ENCODE results near the gene NUDC. TPM values are rescaled to one million over a fixed set of nuclear protein-coding genes. Genes with fewer than 3 reads are reported as not detected.

NUDC gene
- polyA plus RNA-seq, 1 experiment = 40.7 TPM

- H3K36me3 ChIP-seq (ENCODE audit: control insufficient read depth, insufficient read depth, low read length) = no peaks in the 10 kb centered on the region
- POLR2A ChIA-PET = no interaction called here
- CTCF ChIA-PET = interaction anchor here (0.7 to 2.0 kb wide), 2 partner anchors 87 to 140 kb away, joined by 4 read pairs; no protein-coding TSS in a partner anchor
- H3K27me3 ChIP-seq (ENCODE audit: control insufficient read depth, insufficient read depth, low read length) = peaks cover 14% of the 10 kb centered on the region
- DNase-seq (ENCODE audit: low read depth) = no peak
- H3K4me3 ChIP-seq (ENCODE audit: low read depth, low read length) = peak within 1 kb of the TSS; percentile 29
- no peak for TF ChIP-seq CTCF (IDR thresholded peaks at IDR 0.05; ENCODE audit: insufficient read depth, low read depth, low read length)
Measured at GRCh38 chr1:26959722-26960624, 38.4 kb downstream of the NUDC start, which contains the start of gene KDF1. TSS of gene KDF1 (minus strand) at chr1:26960468. CDS start at chr1:26952380, 8,088 bp downstream.

DNA sequence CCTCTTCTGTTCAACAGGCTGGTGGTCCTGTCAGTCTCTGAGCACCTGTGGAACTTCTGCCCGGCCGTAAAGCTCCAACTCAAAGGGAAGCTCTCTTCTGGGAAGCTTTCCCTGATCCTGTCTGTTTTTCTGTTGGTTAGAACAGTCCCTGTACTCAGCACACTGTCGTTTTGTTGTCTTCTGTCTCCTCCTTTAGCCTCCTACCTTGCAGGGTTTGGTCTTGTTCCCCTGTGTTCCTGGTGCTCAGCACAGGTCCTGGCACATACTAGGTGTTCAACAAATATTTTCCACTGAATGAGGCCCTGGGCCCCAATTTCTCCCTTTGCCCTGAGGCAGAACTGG, 39.1 kb downstream of the NUDC start:
- no peak for TF ChIP-seq CTCF (IDR thresholded peaks at IDR 0.05; ENCODE audit: insufficient read depth, low read depth, low read length)
- Histone ChIP-seq H3K36me3 (ENCODE audit: control insufficient read depth, insufficient read depth, low read length) (no peaks in the 10 kb centered on the region), H3K27me3 (ENCODE audit: control insufficient read depth, insufficient read depth, low read length) (peaks cover 14% of the 10 kb centered on the region), H3K4me3 (ENCODE audit: low read depth, low read length) (no peak overlapping the region)
- POLR2A ChIA-PET = no interaction called here
- CTCF ChIA-PET = interaction anchor here (0.7 to 2.0 kb wide), 2 partner anchors 86 to 139 kb away, joined by 4 read pairs; no protein-coding TSS in a partner anchor
- no peak for DNase-seq (ENCODE audit: low read depth)

DNA sequence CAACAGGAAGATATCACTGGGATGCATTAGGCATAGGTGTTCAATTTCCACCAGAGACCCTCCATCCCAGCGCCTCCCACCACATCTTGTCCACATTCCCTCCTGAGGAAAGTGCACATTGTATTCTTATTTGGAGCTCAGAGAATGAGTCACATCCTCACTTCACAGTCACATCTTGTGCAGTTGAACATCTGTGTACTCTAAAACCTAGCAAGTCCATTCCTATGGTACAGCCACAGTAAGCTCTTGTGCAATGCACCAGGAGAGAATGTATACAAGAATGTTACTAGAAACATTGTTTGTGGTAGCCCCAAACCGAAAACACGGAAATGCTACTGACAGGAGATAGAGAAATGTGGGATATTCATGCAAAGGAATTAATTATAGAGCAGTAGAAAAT, 40.3 kb downstream of the NUDC start:
- no peak overlapping the region for H3K4me3 ChIP-seq (ENCODE audit: low read depth, low read length)
- peaks cover 14% of the 10 kb centered on the region for H3K27me3 ChIP-seq (ENCODE audit: control insufficient read depth, insufficient read depth, low read length)
- H3K36me3 ChIP-seq (ENCODE audit: control insufficient read depth, insufficient read depth, low read length) = no peaks in the 10 kb centered on the region
- no peak for TF ChIP-seq CTCF (IDR thresholded peaks at IDR 0.05; ENCODE audit: insufficient read depth, low read depth, low read length)
- POLR2A ChIA-PET = interaction anchor here (0.6 kb wide), 1 partner anchor 10 kb away, joined by 3 read pairs; no protein-coding TSS in a partner anchor
- CTCF ChIA-PET = interaction anchor here (0.6 to 2.0 kb wide), 10 partner anchors 10 to 138 kb away, joined by 3 to 5 read pairs (median 3); partner anchors contain the start of gene TRNP1
- DNase-seq (ENCODE audit: low read depth) = peak; percentile 72

DNA sequence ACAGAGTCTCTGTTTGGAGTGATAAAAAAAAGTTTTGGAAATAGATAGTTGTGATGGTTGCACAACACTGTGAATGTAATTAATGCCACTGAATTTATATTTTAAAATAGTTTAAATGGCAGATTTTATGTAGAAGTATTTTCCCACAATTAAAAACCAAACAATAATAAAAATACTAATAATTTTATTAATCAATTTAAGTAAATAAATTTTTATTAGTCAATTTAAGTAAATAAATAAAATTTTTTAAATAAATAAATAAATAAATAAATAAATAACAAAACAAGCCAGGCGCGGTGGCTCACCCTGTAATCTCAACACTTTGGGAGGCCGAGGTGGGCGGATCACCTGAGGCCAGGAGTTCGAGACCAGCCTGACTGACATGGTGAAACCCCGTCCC, 43.7 kb downstream of the NUDC start:
- Histone ChIP-seq H3K4me3 (ENCODE audit: low read depth, low read length) (no peak overlapping the region), H3K27me3 (ENCODE audit: control insufficient read depth, insufficient read depth, low read length) (0 out of 2 replicates have a peak, but pooled peaks cover 3% of the 10 kb centered on the region), H3K36me3 (ENCODE audit: control insufficient read depth, insufficient read depth, low read length) (no peaks in the 10 kb centered on the region)
- TF ChIP-seq CTCF (IDR thresholded peaks at IDR 0.05; ENCODE audit: insufficient read depth, low read depth, low read length) = no peak
- ChIA-PET CTCF (interaction anchor here (0.6 to 7.4 kb wide), 5 partner anchors 10 to 127 kb away, joined by 4 to 109 read pairs (median 14); partner anchors contain the start of gene TRNP1), POLR2A (no interaction called here)
- DNase-seq (ENCODE audit: low read depth) = no peak

- CTCF ChIA-PET = interaction anchor here (0.6 to 7.4 kb wide), 9 partner anchors 10 to 137 kb away, joined by 3 to 109 read pairs (median 12); partner anchors contain the start of gene TRNP1
- DNase-seq (ENCODE audit: low read depth) = no peak
- no peaks in the 10 kb centered on the region for H3K36me3 ChIP-seq (ENCODE audit: control insufficient read depth, insufficient read depth, low read length)
- H3K27me3 ChIP-seq (ENCODE audit: control insufficient read depth, insufficient read depth, low read length) = 0 out of 2 replicates have a peak, but pooled peaks cover under 1% of the 10 kb centered on the region
- no peak for TF ChIP-seq CTCF (IDR thresholded peaks at IDR 0.05; ENCODE audit: insufficient read depth, low read depth, low read length)
- POLR2A ChIA-PET = interaction anchor here (0.6 kb wide), 1 partner anchor 18 kb away, joined by 3 read pairs; no protein-coding TSS in a partner anchor
- H3K4me3 ChIP-seq (ENCODE audit: low read depth, low read length) = no peak overlapping the region
Measured at GRCh38 chr1:26965628-26966027, 44.1 kb downstream of the NUDC start.
